K562 (cell line): ENCODE measurements around the gene BAD. TPM values are rescaled to one million over a fixed set of nuclear protein-coding genes. Genes with fewer than 3 reads are reported as not detected.

Experiments
- ARNT ChIP-seq, 2 experiments: fragments of 450-650 bp; IDR thresholded peaks; 2 replicates each; pipeline ENCODE4 v1.6.1; 2016; ENCODE audit warnings: mild to moderate bottlenecking in 1 of 2
- BRCA1 ChIP-seq, 2 experiments: fragments of 450-650 bp in 1 of 2; sonication (generic) in 1 of 2; formaldehyde crosslinking in 1 of 2; IDR thresholded peaks; 2 replicates each; pipeline versions ENCODE4 v1.5.0 to v1.6.1; 2017 to 2020; ENCODE audit warnings: mild to moderate bottlenecking in 1 of 2, missing genetic modification reagents in 1 of 2
- HLTF ChIP-seq: fragments of 450-650 bp; IDR thresholded peaks from 2 replicates; pipeline ENCODE4 v1.6.1; 2016
- HNRNPLL ChIP-seq: fragments of 200-400 bp; formaldehyde crosslinking; IDR thresholded peaks from 2 replicates; pipeline ENCODE4 v1.6.1; 2017; ENCODE audit warnings: low read length, low read depth, mild to moderate bottlenecking; ENCODE audit not compliant: poor library complexity, severe bottlenecking
- MCM7 ChIP-seq, 2 experiments: fragments of 450-650 bp; IDR thresholded peaks; 2 replicates each; pipeline ENCODE4 v1.6.1; 2016 to 2018
- MYC ChIP-seq, 2 experiments: fragments of 250-450 bp in 1 of 2; sonication (Bioruptor Pico) in 1 of 2; IDR thresholded peaks; 2 replicates each; pipeline versions ENCODE4 v1.5.1 to v1.6.1; 2012 to 2021; ENCODE audit warnings: low read depth in 2 of 2, borderline replicate concordance in 1 of 2, improper control_type of control experiment in 1 of 2, low read length in 1 of 2, mild to moderate bottlenecking in 1 of 2, moderate library complexity in 1 of 2
- PHB ChIP-seq: fragments of 250-450 bp; sonication (Bioruptor Pico); IDR thresholded peaks from 2 replicates; pipeline ENCODE4 v1.5.0; 2021
- PML ChIP-seq: IDR thresholded peaks from 2 replicates; pipeline ENCODE4 v1.6.1; 2012; ENCODE audit warnings: low read length, inconsistent platforms
- RBFOX2 ChIP-seq: fragments of 200-400 bp; formaldehyde crosslinking; IDR thresholded peaks from 2 replicates; pipeline ENCODE4 v1.6.1; 2017; ENCODE audit warnings: low read depth, mild to moderate bottlenecking, low read length, moderate library complexity
- SMAD4 ChIP-seq: fragments of 250-450 bp; sonication (Bioruptor Pico); conservative IDR thresholded peaks from 2 replicates; pipeline ENCODE4 v1.8.0; 2021; ENCODE audit warnings: inconsistent platforms, mild to moderate bottlenecking, moderate library complexity
- STAT5A ChIP-seq: IDR thresholded peaks from 2 replicates; pipeline ENCODE4 v1.6.1; 2012; ENCODE audit warnings: low read length, inconsistent platforms, borderline replicate concordance
- USF1 ChIP-seq: sonication (generic); formaldehyde crosslinking; IDR thresholded peaks from 2 replicates; pipeline ENCODE4 v1.9.0; 2022; ENCODE audit warnings: mild to moderate bottlenecking, missing genetic modification reagents
- VEZF1 ChIP-seq: fragments of 200-800 bp; sonication (Bioruptor generic); IDR thresholded peaks from 2 replicates; pipeline ENCODE4 v1.6.1; 2017; ENCODE audit warnings: missing genetic modification characterization, missing compliant biosample characterization
- ZNF121 ChIP-seq: sonication (generic); formaldehyde crosslinking; conservative IDR thresholded peaks from 2 replicates; pipeline ENCODE4 v1.8.0; 2022; ENCODE audit warnings: missing genetic modification reagents
- ZNF431 ChIP-seq: sonication (generic); formaldehyde crosslinking; IDR thresholded peaks from 2 replicates; pipeline ENCODE4 v1.8.0; 2022; ENCODE audit warnings: mild to moderate bottlenecking, missing genetic modification reagents
- ZNF507 ChIP-seq: conservative IDR thresholded peaks from 2 replicates; pipeline ENCODE4 v1.6.1; 2017; ENCODE audit warnings: missing genetic modification characterization, missing compliant biosample characterization
- ZNF57 ChIP-seq: fragments of 450-650 bp; formaldehyde crosslinking; IDR thresholded peaks from 2 replicates; pipeline ENCODE4 v1.4.0; 2020; ENCODE audit warnings: mild to moderate bottlenecking, moderate library complexity
- ZNF586 ChIP-seq: fragments of 450-650 bp; formaldehyde crosslinking; conservative IDR thresholded peaks from 2 replicates; pipeline ENCODE4 v1.4.0; 2020; ENCODE audit warnings: mild to moderate bottlenecking, moderate library complexity
- ZNF76 ChIP-seq: fragments of 250-450 bp; sonication (Bioruptor Pico); IDR thresholded peaks from 2 replicates; pipeline ENCODE4 v1.4.0; 2020; ENCODE audit warnings: mild to moderate bottlenecking, moderate library complexity, borderline replicate concordance
- polyA plus RNA-seq, 8 experiments: library from polyadenylated mRNA; depleted of rRNA in 4 of 8; stranded (reverse) in 5 of 8; unstranded in 3 of 8; fragments of >200 nt; fragmentation: Nextera tagmentation in 2 of 8; fragmentation: Illumina TruSeq in 1 of 8; extraction: Ambion mirVana in 2 of 8; extraction: Trizol in 1 of 8; gene quantifications; 2 replicates each; pipeline versions ENCODE4 v1.2.1 to v1.2.3, GENCODE V29; 2011 to 2014; ENCODE audit warnings: inconsistent platforms in 1 of 8, missing spikeins in 1 of 8
- total RNA-seq, 7 experiments: library from RNA; depleted of rRNA in 6 of 7; stranded (reverse); fragments of >200 nt in 6 of 7; fragmentation: Illumina TruSeq in 2 of 7; extraction: Trizol in 2 of 7; gene quantifications; 2 replicates each; pipeline versions ENCODE4 v1.2.1 to v1.2.3, GENCODE V29; 2011 to 2021; ENCODE audit warnings: low replicate concordance in 1 of 7
- TF ChIP-seq, protein P1 (sequence below): fragments of 250-450 bp; sonication (Bioruptor Pico); IDR thresholded peaks from 2 replicates; pipeline ENCODE4 v1.4.0; 2020; ENCODE audit warnings: mild to moderate bottlenecking, moderate library complexity
- TF ChIP-seq, protein P2 (sequence below): fragments of 250-450 bp; sonication (Bioruptor Pico); IDR thresholded peaks from 2 replicates; pipeline ENCODE4 v1.8.0; 2022; ENCODE audit warnings: moderate library complexity, mild to moderate bottlenecking, inconsistent platforms

BAD gene
- total and polyA plus RNA-seq, 9 of the 15 experiments (the other 6 are each of a cell fraction or from before 2014, with no cell fraction given): 0.61 to 45.6 (median 11.8) TPM

DNA sequence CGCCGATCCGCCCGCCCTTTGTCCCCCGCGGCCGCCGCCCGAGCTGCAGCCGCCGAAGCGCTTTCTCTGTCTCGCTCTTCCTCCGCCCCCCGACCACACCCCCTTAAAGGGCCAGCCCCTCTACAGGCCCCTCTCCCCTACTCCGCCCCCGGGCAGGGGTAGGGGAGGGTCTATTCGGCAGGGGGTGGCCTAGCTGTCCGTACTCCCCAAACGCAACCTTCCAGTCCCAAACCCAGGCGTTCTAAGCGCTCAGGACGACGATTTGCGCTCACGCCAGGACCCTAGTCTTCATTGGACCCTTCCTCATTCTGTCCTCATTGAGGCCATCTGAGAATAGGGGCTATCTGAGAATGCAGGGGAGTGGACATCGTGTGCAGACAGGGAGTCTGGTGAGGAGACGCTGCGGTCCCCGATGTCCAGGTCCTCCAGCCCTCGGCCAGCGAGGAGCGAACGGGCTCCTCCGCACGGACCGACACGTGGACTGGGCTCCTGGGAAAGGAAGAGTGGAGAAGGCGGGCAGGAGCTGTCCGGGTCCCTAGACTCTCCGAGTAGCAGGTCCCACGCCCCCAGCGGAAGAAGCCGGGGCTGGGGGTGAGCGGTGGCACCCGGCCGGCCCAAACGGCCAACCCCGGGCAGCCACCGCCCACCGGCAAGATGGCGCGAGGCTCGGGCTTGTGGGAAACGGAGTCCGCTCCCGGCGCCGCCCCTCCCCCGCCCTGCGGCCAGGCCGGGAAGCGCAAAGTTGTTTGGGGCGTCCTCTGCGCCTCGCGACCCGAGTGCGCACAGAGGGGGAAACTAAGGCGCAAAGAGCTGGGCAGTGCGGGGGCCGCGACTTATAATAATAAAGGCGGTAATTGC lies 37.4 kb downstream of the BAD start, which contains the start of gene PPP1R14B (continued):
- TF ChIP-seq VEZF1 (peak; percentile 80), HLTF (no peak), ZNF586 (no peak), USF1 (peak; percentile 69), ZNF57 (CRISPR knock-in tag) (no peak), MCM7 (IDR thresholded peaks at IDR 0.05) (no peak), RBFOX2 (peak; percentile 92), ZNF431 (CRISPR knock-in tag) (0 out of 2 replicates have a peak, but pooled peaks have one; percentile 15), SMAD4 (CRISPR knock-in tag) (0 out of 2 replicates have a peak, but pooled peaks have one; percentile 67), STAT5A (no peak), BRCA1 (IDR thresholded peaks at IDR 0.05) (no peak), BRCA1 (CRISPR knock-in tag; IDR thresholded peaks at IDR 0.05) (no peak), ZNF507 (tag) (no peak), PML (no peak), ZNF121 (no peak), ZNF76 (CRISPR knock-in tag) (no peak), ARNT (IDR thresholded peaks at IDR 0.05) (peak; percentile 39 to 65; a peak in 1 of 4 replicates), PHB (CRISPR knock-in tag) (no peak), HNRNPLL (peak; percentile 69), MYC (IDR thresholded peaks at IDR 0.05; ENCODE audit: low read depth, low read length) (peak; percentile 93), MYC (CRISPR knock-in tag; IDR thresholded peaks at IDR 0.05; ENCODE audit: borderline replicate concordance, low read depth) (0 out of 2 replicates have a peak, but pooled peaks have one; percentile 74)
- TF ChIP-seq, protein P1, sequence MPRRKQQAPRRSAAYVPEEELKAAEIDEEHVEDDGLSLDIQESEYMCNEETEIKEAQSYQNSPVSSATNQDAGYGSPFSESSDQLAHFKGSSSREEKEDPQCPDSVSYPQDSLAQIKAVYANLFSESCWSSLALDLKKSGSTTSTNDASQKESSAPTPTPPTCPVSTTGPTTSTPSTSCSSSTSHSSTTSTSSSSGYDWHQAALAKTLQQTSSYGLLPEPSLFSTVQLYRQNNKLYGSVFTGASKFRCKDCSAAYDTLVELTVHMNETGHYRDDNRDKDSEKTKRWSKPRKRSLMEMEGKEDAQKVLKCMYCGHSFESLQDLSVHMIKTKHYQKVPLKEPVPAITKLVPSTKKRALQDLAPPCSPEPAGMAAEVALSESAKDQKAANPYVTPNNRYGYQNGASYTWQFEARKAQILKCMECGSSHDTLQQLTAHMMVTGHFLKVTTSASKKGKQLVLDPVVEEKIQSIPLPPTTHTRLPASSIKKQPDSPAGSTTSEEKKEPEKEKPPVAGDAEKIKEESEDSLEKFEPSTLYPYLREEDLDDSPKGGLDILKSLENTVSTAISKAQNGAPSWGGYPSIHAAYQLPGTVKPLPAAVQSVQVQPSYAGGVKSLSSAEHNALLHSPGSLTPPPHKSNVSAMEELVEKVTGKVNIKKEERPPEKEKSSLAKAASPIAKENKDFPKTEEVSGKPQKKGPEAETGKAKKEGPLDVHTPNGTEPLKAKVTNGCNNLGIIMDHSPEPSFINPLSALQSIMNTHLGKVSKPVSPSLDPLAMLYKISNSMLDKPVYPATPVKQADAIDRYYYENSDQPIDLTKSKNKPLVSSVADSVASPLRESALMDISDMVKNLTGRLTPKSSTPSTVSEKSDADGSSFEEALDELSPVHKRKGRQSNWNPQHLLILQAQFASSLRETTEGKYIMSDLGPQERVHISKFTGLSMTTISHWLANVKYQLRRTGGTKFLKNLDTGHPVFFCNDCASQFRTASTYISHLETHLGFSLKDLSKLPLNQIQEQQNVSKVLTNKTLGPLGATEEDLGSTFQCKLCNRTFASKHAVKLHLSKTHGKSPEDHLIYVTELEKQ: no peak
- TF ChIP-seq, protein P2, sequence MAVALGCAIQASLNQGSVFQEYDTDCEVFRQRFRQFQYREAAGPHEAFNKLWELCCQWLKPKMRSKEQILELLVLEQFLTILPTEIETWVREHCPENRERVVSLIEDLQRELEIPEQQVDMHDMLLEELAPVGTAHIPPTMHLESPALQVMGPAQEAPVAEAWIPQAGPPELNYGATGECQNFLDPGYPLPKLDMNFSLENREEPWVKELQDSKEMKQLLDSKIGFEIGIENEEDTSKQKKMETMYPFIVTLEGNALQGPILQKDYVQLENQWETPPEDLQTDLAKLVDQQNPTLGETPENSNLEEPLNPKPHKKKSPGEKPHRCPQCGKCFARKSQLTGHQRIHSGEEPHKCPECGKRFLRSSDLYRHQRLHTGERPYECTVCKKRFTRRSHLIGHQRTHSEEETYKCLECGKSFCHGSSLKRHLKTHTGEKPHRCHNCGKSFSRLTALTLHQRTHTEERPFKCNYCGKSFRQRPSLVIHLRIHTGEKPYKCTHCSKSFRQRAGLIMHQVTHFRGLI (CRISPR knock-in tag): no peak
